ENCODE results near the gene EMP1. TPM values are rescaled to one million over a fixed set of nuclear protein-coding genes. Genes with fewer than 3 reads are reported as not detected.

EMP1 gene
- total and polyA plus RNA-seq, 2 of the 8 experiments (the other 6 are each of a cell fraction or from before 2014, with no cell fraction given) = 0.17 to 0.65 TPM

- no peak for TF ChIP-seq CHD7 (IDR thresholded peaks at IDR 0.05; ENCODE audit: insufficient replicate concordance, low read length)
- TF ChIP-seq KDM4A (IDR thresholded peaks at IDR 0.05; ENCODE audit: low read depth, low read length, severe bottlenecking) = no peak
- no peak for TF ChIP-seq HDAC2 (IDR thresholded peaks at IDR 0.05; ENCODE audit: borderline replicate concordance in 1 of 2, low read depth in 2 of 2, low read length in 2 of 2)
- TF ChIP-seq CTBP2 (IDR thresholded peaks at IDR 0.05; ENCODE audit: borderline replicate concordance, insufficient read depth, insufficient read length, low read length) = no peak
- no peak for TF ChIP-seq CBX5 (IDR thresholded peaks at IDR 0.05; ENCODE audit: low read depth, low read length)
- TF ChIP-seq SP4 (IDR thresholded peaks at IDR 0.05; ENCODE audit: low read length) = no peak
- no peak for TF ChIP-seq ZNF274 (IDR thresholded peaks at IDR 0.05; ENCODE audit: borderline replicate concordance, extremely low read depth, low read length)
- TF ChIP-seq EZH2 (IDR thresholded peaks at IDR 0.05; ENCODE audit: low read depth, low read length, severe bottlenecking) = no peak
Observed at GRCh38 chr12:13181375-13182070, 15.0 kb upstream of the EMP1 start (continued).

All from H1 (cell line).